Kidney (tissue), 14 donors: ENCODE data around the gene DPH2. TPM values are rescaled to one million over a fixed set of nuclear protein-coding genes. Genes with fewer than 3 reads are reported as not detected.

Source experiments
- DNase-seq, 5 donors: peaks; one replicate each; pipeline ENCODE4 v3.0.0-alpha.2; 2013 to 2020
- FAIRE-seq: peaks from 2 replicates; lab custom pipeline; 2012; peaks lifted over from hg19 to GRCh38; lab: Jason Lieb, UNC
- H3K27ac ChIP-seq, 2 donors: one replicate each; pipeline ENCODE4 v1.7.0; 2013; ENCODE audit warnings: low read depth in 2 of 2, low read length in 2 of 2, inconsistent platforms in 1 of 2
- H3K27me3 ChIP-seq: one replicate; pipeline ENCODE4 v1.7.1; 2013; ENCODE audit warnings: low read length, inconsistent platforms; ENCODE audit not compliant: control insufficient read depth, insufficient read depth
- H3K36me3 ChIP-seq, 3 donors: one replicate each; pipeline versions ENCODE4 v1.7.0 to v1.7.1; 2013; ENCODE audit warnings: low read length in 3 of 3, control low read depth in 1 of 3, inconsistent platforms in 1 of 3; ENCODE audit not compliant: insufficient read depth in 3 of 3, control insufficient read depth in 2 of 3
- H3K4me1 ChIP-seq, 3 donors: one replicate each; pipeline versions ENCODE4 v1.7.0 to v1.7.1; 2013; ENCODE audit warnings: low read length in 3 of 3, inconsistent platforms in 1 of 3, low read depth in 1 of 3; ENCODE audit not compliant: control insufficient read depth in 2 of 3, insufficient read depth in 2 of 3
- H3K4me3 ChIP-seq, 3 donors: one replicate each; pipeline versions ENCODE4 v1.7.0 to v1.8.1; 2013; ENCODE audit warnings: low read length in 3 of 3, control low read depth in 1 of 3, inconsistent platforms in 1 of 3
- H3K9ac ChIP-seq, 3 donors: one replicate each; pipeline versions ENCODE4 v1.7.0 to v1.7.1; 2013; ENCODE audit warnings: low read length in 3 of 3, control low read depth in 1 of 3, inconsistent platforms in 1 of 3
- H3K9me3 ChIP-seq, 3 donors: one replicate each; pipeline versions ENCODE4 v1.7.0 to v1.7.1; 2013; ENCODE audit warnings: low read length in 3 of 3, control low read depth in 1 of 3, inconsistent platforms in 1 of 3; ENCODE audit not compliant: control insufficient read depth in 2 of 3, insufficient read depth in 1 of 3
- CTCF ChIP-seq: IDR thresholded peaks from 3 replicates; pipeline ENCODE4 v1.5.1; 2012; ENCODE audit warnings: mild to moderate bottlenecking, moderate library complexity, borderline replicate concordance; ENCODE audit not compliant: insufficient read depth; ENCODE audit errors: extremely low read depth
- intact Hi-C: fragments of 100-400 bp; cut with DNase I; formaldehyde crosslinking; loops from one replicate; pipeline ENCODE4 v1.11.1; 2022
- polyA plus RNA-seq: library from polyadenylated mRNA; stranded (reverse); fragments of 350-450 nt; fragmentation: Illumina TruSeq; extraction: RNeasy Lipid Tissue Mini Kit (QIAGEN cat#74804); gene quantifications from one replicate; pipeline ENCODE4 v1.2.3, GENCODE V29; 2014; ENCODE audit warnings: low read depth, low replicate concordance; ENCODE audit not compliant: insufficient read depth
- total RNA-seq: library from RNA; stranded (reverse); fragmentation: NEBNext Ultra II Directional; extraction: Animal tissue kit (Norgen Biotek cat#: 25700); gene quantifications from one replicate; pipeline ENCODE4 v1.2.1, GENCODE V29; 2021
- donor health status: control.
- donor health status: control.
- donor health status: control.
- donor health status: control.
- donor health status: control.
- donor health status: DM: yes; HTN: yes; CAD: no.
- donor health status: Normal renal cell carcinoma (clear cell type).

DPH2 gene
- total and polyA plus RNA-seq, 2 donors from 2014 or later, result 15.9 to 24.0 TPM

GRCh38 chr1:43960798-43961197, 9.0 kb upstream of the DPH2 start:
- TF ChIP-seq CTCF, result no peak
- peaks cover 5 to 74% (median 56%) of the 10 kb centered on the region in 3 donors for H3K36me3 ChIP-seq
- FAIRE-seq, result no peak

GRCh38 chr1:43961692-43962091, 8.1 kb upstream of the DPH2 start:
- FAIRE-seq, result no peak
- no peak overlapping the region for H3K9ac ChIP-seq

More at GRCh38 chr1:43960798-43961197, 9.0 kb upstream of the DPH2 start:
- Histone ChIP-seq H3K27me3 (no peaks in the 10 kb centered on the region), H3K9ac (no peak overlapping the region), H3K4me3 (no peak overlapping the region), H3K9me3 (no peaks in the 10 kb centered on the region), H3K4me1 (no peaks in the 10 kb centered on the region), H3K27ac (no peak overlapping the region)
- intact Hi-C loops, result no loop called here
- DNase-seq, result no peak

GRCh38 chr1:43962324-43962723, 7.5 kb upstream of the DPH2 start:
- no peaks in the 10 kb centered on the region for H3K9me3 ChIP-seq
- no peaks in the 10 kb centered on the region for H3K27me3 ChIP-seq
- H3K4me1 ChIP-seq, result no peaks in the 10 kb centered on the region
- H3K9ac ChIP-seq, result no peak overlapping the region
- TF ChIP-seq CTCF, result no peak
- peaks cover 5 to 73% (median 47%) of the 10 kb centered on the region in 3 donors for H3K36me3 ChIP-seq
- intact Hi-C loops, result no loop called here
- no peak for DNase-seq
- H3K27ac ChIP-seq, result no peak overlapping the region
- no peak for FAIRE-seq
- H3K4me3 ChIP-seq, result no peak overlapping the region

More at GRCh38 chr1:43961692-43962091, 8.1 kb upstream of the DPH2 start:
- peaks cover 5 to 75% (median 50%) of the 10 kb centered on the region in 3 donors for H3K36me3 ChIP-seq
- TF ChIP-seq CTCF, result no peak
- intact Hi-C loops, result no loop called here
- no peak for DNase-seq
- no peaks in the 10 kb centered on the region for H3K4me1 ChIP-seq
- no peak overlapping the region for H3K4me3 ChIP-seq
- H3K27ac ChIP-seq, result no peak overlapping the region
- no peaks in the 10 kb centered on the region for H3K9me3 ChIP-seq
- H3K27me3 ChIP-seq, result no peaks in the 10 kb centered on the region

GRCh38 chr1:43963006-43963405, 6.8 kb upstream of the DPH2 start:
- FAIRE-seq, result no peak
- peaks cover 4 to 66% (median 40%) of the 10 kb centered on the region in 3 donors for H3K36me3 ChIP-seq

More at GRCh38 chr1:43963006-43963405, 6.8 kb upstream of the DPH2 start:
- Histone ChIP-seq H3K9ac (no peak overlapping the region), H3K27ac (no peak overlapping the region), H3K9me3 (no peaks in the 10 kb centered on the region), H3K4me3 (no peak overlapping the region), H3K4me1 (no peaks in the 10 kb centered on the region), H3K27me3 (no peaks in the 10 kb centered on the region)
- DNase-seq, result no peak
- TF ChIP-seq CTCF, result no peak
- intact Hi-C loops, result no loop called here
